Epithelial cell of esophagus (primary cell): ENCODE measurements around the gene GIMAP1.

Experiments used
- DNase-seq: peaks from one replicate; pipeline ENCODE4 v3.0.0; 2010; ENCODE audit warnings: low read depth
- H3K4me3 ChIP-seq: 2 replicates; pipeline ENCODE4 v1.5.1; 2011; ENCODE audit warnings: mild to moderate bottlenecking, low read length, control low read depth
- CTCF ChIP-seq: IDR thresholded peaks from 2 replicates; pipeline ENCODE4 v1.5.1; 2011; ENCODE audit warnings: low read depth, mild to moderate bottlenecking, low read length, control low read depth, inconsistent platforms; ENCODE audit not compliant: insufficient read depth; ENCODE audit errors: missing control alignments

The GIMAP1 gene

GRCh38 chr7:150738591-150739001 is 22.2 kb downstream of the GIMAP1 start:
- TF ChIP-seq CTCF, result no peak

GRCh38 chr7:150739033-150739432 is 22.6 kb downstream of the GIMAP1 start:
- no peak for TF ChIP-seq CTCF
- DNase-seq, result no peak
- no peak overlapping the region for H3K4me3 ChIP-seq

More at GRCh38 chr7:150738591-150739001, 22.2 kb downstream of the GIMAP1 start:
- DNase-seq, result peak; percentile 73
- no peak overlapping the region for H3K4me3 ChIP-seq

GRCh38 chr7:150740053-150740452 is 23.6 kb downstream of the GIMAP1 start:
- no peak overlapping the region for H3K4me3 ChIP-seq

GRCh38 chr7:150742286-150742968 is 26.0 kb downstream of the GIMAP1 start:
- no peak for DNase-seq
- no peak for TF ChIP-seq CTCF

More at GRCh38 chr7:150740053-150740452, 23.6 kb downstream of the GIMAP1 start:
- TF ChIP-seq CTCF, result no peak
- peak; percentile 13 for DNase-seq

GRCh38 chr7:150744041-150744656 is 27.7 kb downstream of the GIMAP1 start:
- no peak for DNase-seq
- H3K4me3 ChIP-seq, result no peak overlapping the region
- TF ChIP-seq CTCF, result no peak

More at GRCh38 chr7:150742286-150742968, 26.0 kb downstream of the GIMAP1 start:
- H3K4me3 ChIP-seq, result no peak overlapping the region

- no peak for DNase-seq
- H3K4me3 ChIP-seq, result no peak overlapping the region
- no peak for TF ChIP-seq CTCF
These were observed 28.7 kb downstream of the GIMAP1 start for GRCh38 chr7:150745086-150745485.
